ENCODE data around the gene FXYD7.
"Not testable (repeated sequence)": the region's sequence is repeated elsewhere in the genome, so short reads cannot be mapped to it uniquely, and the experiment has no call there.

The FXYD7 gene

DNA sequence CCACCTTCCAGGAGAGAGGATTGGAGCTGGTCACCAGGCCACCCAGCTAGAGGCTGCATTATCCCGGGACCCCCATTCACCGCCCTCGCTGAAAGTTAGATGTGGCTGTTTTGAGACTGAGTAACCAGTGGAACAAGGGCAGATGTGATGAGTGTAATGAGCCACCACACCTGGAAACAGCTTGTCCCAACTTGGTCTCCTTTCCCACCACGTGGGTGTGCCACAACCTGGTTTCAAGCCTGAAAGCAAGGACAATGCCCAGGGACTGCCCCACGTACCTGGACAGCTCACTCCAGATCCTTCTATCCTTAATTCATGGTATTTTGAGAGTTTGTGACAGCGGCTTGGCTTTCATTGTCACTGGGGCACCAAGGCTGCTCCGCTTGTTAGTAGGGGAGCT, 15.2 kb upstream of the FXYD7 start:
- TF ChIP-seq, protein P1, sequence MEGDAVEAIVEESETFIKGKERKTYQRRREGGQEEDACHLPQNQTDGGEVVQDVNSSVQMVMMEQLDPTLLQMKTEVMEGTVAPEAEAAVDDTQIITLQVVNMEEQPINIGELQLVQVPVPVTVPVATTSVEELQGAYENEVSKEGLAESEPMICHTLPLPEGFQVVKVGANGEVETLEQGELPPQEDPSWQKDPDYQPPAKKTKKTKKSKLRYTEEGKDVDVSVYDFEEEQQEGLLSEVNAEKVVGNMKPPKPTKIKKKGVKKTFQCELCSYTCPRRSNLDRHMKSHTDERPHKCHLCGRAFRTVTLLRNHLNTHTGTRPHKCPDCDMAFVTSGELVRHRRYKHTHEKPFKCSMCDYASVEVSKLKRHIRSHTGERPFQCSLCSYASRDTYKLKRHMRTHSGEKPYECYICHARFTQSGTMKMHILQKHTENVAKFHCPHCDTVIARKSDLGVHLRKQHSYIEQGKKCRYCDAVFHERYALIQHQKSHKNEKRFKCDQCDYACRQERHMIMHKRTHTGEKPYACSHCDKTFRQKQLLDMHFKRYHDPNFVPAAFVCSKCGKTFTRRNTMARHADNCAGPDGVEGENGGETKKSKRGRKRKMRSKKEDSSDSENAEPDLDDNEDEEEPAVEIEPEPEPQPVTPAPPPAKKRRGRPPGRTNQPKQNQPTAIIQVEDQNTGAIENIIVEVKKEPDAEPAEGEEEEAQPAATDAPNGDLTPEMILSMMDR (IDR thresholded peaks at IDR 0.05; ENCODE audit: low read depth, low read length) = no peak
- DNase-seq (ENCODE audit: low read depth in 2 of 2) = no peak
- H3K4me3 ChIP-seq (replicated peaks in 1 of 2; ENCODE audit: low read depth in 2 of 2, low read length in 2 of 2) = no peak overlapping the region

DNA sequence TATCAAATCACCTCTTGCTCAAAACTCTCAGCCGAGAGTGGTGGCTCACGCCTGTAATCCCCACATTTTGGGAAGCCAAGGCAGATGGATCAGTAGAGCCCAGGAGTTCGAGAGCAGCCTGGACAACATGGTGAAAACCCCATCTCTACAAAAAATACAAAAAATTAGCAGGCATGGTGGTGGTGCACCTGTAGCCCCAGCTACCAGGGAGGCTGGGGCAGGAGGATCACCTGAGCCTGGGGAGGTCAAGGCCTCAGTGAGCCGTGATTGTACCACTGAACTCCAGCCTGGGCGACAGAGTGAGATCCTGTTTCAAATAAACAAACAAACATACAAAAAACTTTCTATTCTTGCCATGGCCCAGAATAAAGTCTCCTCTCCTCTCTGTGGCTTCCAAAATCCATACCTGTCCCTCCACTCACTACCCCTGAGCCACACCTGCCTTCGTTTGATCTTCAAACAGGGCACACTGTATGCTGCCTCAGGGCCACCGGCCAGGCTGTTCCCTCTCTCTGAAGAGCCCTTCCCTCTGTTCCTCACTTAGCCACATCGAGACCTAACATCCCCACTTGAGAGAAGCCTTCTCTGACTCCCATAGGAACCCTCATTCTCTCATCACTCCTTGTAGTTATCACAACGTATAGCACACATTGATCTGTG, 14.5 kb upstream of the FXYD7 start:
- no peak overlapping the region for H3K4me3 ChIP-seq (replicated peaks in 1 of 2; ENCODE audit: low read depth in 2 of 2, low read length in 2 of 2)
- TF ChIP-seq, protein P1 (IDR thresholded peaks at IDR 0.05; ENCODE audit: low read depth, low read length) = no peak
- DNase-seq (ENCODE audit: low read depth in 2 of 2) = no peak

DNA sequence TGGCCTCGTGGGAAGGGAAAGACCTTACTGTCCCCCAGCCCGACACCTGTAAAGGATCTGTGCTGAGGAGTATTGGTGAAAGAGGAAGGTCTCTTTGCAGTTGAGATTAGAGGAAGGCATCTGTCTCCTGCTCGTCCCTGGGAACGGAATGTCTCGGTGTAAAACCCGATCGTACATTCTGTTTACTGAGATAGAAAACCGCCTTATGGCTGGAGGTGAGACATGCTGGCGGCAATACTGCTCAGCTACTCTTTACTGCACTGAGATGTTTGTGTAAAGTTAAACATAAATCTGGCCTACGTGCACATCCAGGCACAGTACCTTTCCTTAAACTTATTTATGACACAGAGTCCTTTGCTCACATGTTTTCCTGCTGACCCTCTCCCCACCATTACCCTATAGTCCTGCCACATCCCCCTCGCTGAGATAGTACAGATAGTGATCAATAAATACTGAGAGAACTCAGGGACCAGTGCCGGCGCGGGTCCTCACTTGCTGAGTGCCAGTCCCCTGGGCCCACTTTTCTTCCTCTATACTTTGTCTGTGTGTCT, 13.3 kb upstream of the FXYD7 start:
- DNase-seq (ENCODE audit: low read depth in 2 of 2); H3K4me3 ChIP-seq (replicated peaks in 1 of 2; ENCODE audit: low read depth in 2 of 2, low read length in 2 of 2): not testable (repeated sequence)

DNA sequence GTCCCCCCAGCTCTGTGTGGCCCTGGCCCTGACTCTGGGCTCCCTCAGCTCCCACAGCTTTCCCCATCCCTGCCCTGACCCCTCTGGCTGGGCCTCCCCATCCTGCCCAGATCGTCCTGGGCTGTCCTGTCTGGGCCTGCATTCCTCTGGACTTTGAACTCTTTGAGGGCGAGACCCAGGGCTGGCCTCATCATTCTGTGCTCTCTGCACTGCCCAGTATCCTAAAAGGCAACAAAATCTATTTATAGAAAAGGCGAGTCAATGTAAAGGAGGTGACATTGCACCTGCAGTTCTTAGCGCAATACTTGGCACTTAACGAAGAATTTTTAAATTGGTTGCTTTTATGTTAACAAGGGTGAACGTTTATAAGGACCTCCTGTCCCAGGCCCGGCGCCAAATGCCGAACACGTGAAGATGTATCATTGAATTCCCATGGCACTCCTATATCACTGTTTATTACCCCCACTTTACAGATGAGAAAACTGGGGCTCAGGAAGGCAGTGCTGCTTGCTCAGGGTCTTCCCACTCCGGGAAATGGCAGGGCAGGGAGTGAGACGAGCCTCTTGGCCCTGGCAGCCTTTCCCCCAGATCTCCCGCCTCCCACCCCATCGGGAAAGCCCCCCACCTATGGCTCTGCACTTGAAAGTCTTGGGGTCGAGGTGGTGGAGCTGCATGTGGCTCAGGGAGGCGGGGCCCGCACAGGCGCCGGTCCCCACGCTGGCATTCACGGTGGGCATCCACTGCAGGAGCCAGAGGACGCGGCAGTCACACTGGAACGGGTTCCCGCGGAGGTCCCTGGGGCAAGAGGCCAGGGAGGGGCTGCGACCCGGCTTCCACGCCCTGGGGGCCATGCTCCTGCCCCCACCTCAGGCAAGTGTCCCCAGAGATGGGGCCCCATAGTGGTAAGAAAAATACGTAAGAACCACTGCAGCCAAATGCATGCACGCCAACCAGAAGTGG, 12.0 kb upstream of the FXYD7 start:
- no peak for DNase-seq (ENCODE audit: low read depth in 2 of 2)
- no peak overlapping the region for H3K4me3 ChIP-seq (replicated peaks in 1 of 2; ENCODE audit: low read depth in 2 of 2, low read length in 2 of 2)
- TF ChIP-seq, protein P1 (IDR thresholded peaks at IDR 0.05; ENCODE audit: low read depth, low read length) = no peak

DNA sequence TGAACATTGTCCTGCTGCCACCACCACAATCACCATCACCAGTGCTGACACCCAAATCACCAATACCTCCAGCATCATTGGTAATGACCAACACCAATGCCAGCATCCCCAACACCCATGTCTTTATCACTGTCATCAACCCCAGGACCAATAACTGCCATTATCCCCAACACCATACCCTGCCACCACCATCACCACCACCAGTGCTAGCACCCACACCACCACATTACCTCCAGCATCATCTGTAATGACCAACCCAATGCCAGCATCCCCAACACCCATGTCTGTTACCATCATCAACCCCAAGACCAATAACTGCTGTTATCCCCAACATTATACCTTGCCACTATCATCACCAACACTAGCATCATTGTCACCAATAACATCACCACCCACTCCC, 10.8 kb upstream of the FXYD7 start:
- TF ChIP-seq, protein P1 (IDR thresholded peaks at IDR 0.05; ENCODE audit: low read depth, low read length) = no peak
- H3K4me3 ChIP-seq (replicated peaks in 1 of 2; ENCODE audit: low read depth in 2 of 2, low read length in 2 of 2) = no peak overlapping the region

DNA sequence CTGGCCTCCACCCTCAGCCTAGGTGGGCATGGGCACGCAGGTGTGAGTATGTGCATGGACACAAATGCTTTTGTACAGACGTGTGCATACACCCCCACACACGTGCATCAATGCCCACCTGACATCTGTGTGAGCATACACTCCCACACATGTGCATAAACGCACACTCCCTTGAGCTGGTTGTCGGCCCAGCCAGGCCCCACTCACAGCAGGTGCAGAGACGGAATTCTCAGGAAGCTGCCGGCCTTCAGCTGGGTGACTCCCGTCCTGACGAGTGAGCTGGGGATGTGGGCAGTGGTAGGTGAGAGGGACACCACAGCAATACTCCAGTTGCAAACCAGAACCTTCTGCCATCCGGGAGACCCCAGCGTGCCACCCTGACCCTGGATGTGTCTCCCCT, 9.2 kb upstream of the FXYD7 start:
- no peak overlapping the region for H3K4me3 ChIP-seq (replicated peaks in 1 of 2; ENCODE audit: low read depth in 2 of 2, low read length in 2 of 2)
- no peak for DNase-seq (ENCODE audit: low read depth in 2 of 2)
- TF ChIP-seq, protein P1 (IDR thresholded peaks at IDR 0.05; ENCODE audit: low read depth, low read length) = no peak

More for the DNA sequence above, 10.8 kb upstream of the FXYD7 start:
- no peak for DNase-seq (ENCODE audit: low read depth in 2 of 2)
